Smooth muscle cell (in vitro differentiated cells): ENCODE results near the gene PTP4A1. TPM values are rescaled to one million over a fixed set of nuclear protein-coding genes. Genes with fewer than 3 reads are reported as not detected.
A peak's percentile ranks its signal among the peaks of the same experiment; 100 is the strongest.

ENCODE experiments used
- DNase-seq: peaks from one replicate; lab custom pipeline; 2025; ENCODE audit not compliant: unreplicated experiment; lab: John Stamatoyannopoulos, UW
- H2AFZ ChIP-seq: fragments of 200-600 bp; sonication (generic); 2 replicates; pipeline ENCODE4 v1.6.0; 2016; ENCODE audit warnings: antibody characterized with exemption, low read depth, mild to moderate bottlenecking
- H3F3A ChIP-seq: fragments of 200-600 bp; sonication (generic); 2 replicates; pipeline ENCODE4 v1.6.0; 2017; ENCODE audit warnings: antibody characterized with exemption, low read depth
- H3K27ac ChIP-seq: fragments of 200-600 bp; sonication (generic); 2 replicates; pipeline ENCODE4 v1.5.1; 2016; ENCODE audit warnings: low read depth, mild to moderate bottlenecking
- H3K27me3 ChIP-seq: fragments of 200-600 bp; sonication (generic); 2 replicates; pipeline ENCODE4 v1.6.1; 2016; ENCODE audit warnings: low read depth, mild to moderate bottlenecking
- H3K36me3 ChIP-seq: fragments of 200-600 bp; sonication (generic); 2 replicates; pipeline ENCODE4 v1.5.1; 2016; ENCODE audit warnings: low read depth
- H3K4me1 ChIP-seq: fragments of 200-600 bp; sonication (generic); 2 replicates; pipeline ENCODE4 v1.5.1; 2016; ENCODE audit warnings: low read depth
- H3K4me2 ChIP-seq: fragments of 200-600 bp; sonication (generic); 2 replicates; pipeline ENCODE4 v1.6.0; 2016; ENCODE audit warnings: mild to moderate bottlenecking
- H3K4me3 ChIP-seq: fragments of 200-600 bp; sonication (generic); 2 replicates; pipeline ENCODE4 v1.5.1; 2016; ENCODE audit warnings: mild to moderate bottlenecking
- H3K79me2 ChIP-seq: fragments of 200-600 bp; sonication (generic); 2 replicates; pipeline ENCODE4 v1.6.0; 2016; ENCODE audit warnings: low read depth, mild to moderate bottlenecking
- H3K9ac ChIP-seq: fragments of 200-600 bp; sonication (generic); 2 replicates; pipeline ENCODE4 v1.6.0; 2016; ENCODE audit warnings: low read depth
- H3K9me3 ChIP-seq: fragments of 200-600 bp; sonication (generic); replicated peaks from 2 replicates; pipeline ENCODE4 v1.5.1; 2016; ENCODE audit warnings: low read depth
- H4K20me1 ChIP-seq: fragments of 200-600 bp; sonication (generic); 2 replicates; pipeline ENCODE4 v1.6.0; 2016; ENCODE audit warnings: low read depth
- WGBS: methylation state at CpG from one replicate; pipeline ENCODE4 v1.1.7; 2016; ENCODE audit warnings: low lambda C conversion rate; 5-methylcytosine and 5-hydroxymethylcytosine counted together
- polyA plus RNA-seq: library from polyadenylated mRNA; unstranded; fragments of >200 nt; fragmentation: Nextera tagmentation; extraction: Ambion mirVana; gene quantifications from 2 replicates; pipeline ENCODE4 v1.2.1, GENCODE V29; 2016
- total RNA-seq: library from RNA; depleted of rRNA; stranded (reverse); fragments of >200 nt; gene quantifications from 2 replicates; pipeline ENCODE4 v1.2.3, GENCODE V29; 2014
- TF ChIP-seq, protein P1 (sequence below): fragments of 200-600 bp; sonication (generic); IDR thresholded peaks from 2 replicates; pipeline ENCODE4 v1.5.1; 2017; ENCODE audit warnings: borderline replicate concordance, mild to moderate bottlenecking, antibody characterized with exemption; ENCODE audit not compliant: insufficient read depth, poor library complexity, severe bottlenecking

Gene PTP4A1
- total and polyA plus RNA-seq, 2 experiments from 2014 or later, result 98.8 to 147 TPM

DNA sequence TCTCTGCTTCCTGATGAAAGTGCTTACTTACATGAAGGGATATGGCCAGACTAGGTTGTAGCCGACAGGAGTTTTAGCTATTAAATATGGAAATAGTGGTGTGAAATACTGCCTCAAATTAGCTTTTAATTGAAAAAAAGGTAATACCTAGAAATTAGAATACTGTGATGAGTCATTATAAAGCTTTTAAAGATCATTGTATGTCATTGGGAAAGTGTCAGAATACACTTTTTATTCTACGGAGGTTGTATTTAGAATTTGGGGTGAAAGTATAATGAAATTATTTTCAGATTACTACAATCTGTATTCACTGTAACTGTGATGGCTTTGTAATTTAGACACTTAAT lies 2.2 kb downstream of the PTP4A1 start:
- Histone ChIP-seq H3F3A (peaks cover 26% of the 10 kb centered on the region), H2AFZ (no peak overlapping the region), H3K79me2 (peaks cover 72% of the 10 kb centered on the region), H3K9me3 (no peaks in the 10 kb centered on the region), H3K4me3 (peak overlapping the region; percentile 100), H3K4me1 (peaks cover 27% of the 10 kb centered on the region), H3K27me3 (no peaks in the 10 kb centered on the region), H3K36me3 (peaks cover 29% of the 10 kb centered on the region), H3K27ac (peak overlapping the region; percentile 99), H3K4me2 (peak overlapping the region; percentile 87), H4K20me1 (peaks cover 71% of the 10 kb centered on the region), H3K9ac (peak overlapping the region; percentile 100)
- 47% methylated on average over 2 of the region's 2 CpGs for WGBS
- TF ChIP-seq, protein P1, sequence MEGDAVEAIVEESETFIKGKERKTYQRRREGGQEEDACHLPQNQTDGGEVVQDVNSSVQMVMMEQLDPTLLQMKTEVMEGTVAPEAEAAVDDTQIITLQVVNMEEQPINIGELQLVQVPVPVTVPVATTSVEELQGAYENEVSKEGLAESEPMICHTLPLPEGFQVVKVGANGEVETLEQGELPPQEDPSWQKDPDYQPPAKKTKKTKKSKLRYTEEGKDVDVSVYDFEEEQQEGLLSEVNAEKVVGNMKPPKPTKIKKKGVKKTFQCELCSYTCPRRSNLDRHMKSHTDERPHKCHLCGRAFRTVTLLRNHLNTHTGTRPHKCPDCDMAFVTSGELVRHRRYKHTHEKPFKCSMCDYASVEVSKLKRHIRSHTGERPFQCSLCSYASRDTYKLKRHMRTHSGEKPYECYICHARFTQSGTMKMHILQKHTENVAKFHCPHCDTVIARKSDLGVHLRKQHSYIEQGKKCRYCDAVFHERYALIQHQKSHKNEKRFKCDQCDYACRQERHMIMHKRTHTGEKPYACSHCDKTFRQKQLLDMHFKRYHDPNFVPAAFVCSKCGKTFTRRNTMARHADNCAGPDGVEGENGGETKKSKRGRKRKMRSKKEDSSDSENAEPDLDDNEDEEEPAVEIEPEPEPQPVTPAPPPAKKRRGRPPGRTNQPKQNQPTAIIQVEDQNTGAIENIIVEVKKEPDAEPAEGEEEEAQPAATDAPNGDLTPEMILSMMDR, result no peak
- no peak for DNase-seq

- TF ChIP-seq, protein P1, result no peak
- no peak for DNase-seq
- Histone ChIP-seq H3K9me3 (no peaks in the 10 kb centered on the region), H4K20me1 (peaks cover 88% of the 10 kb centered on the region), H3K4me2 (peak overlapping the region; percentile 87), H3F3A (peaks cover 41% of the 10 kb centered on the region), H3K9ac (no peak overlapping the region), H3K79me2 (peaks cover 83% of the 10 kb centered on the region), H3K4me3 (peak overlapping the region; percentile 100), H3K27me3 (no peaks in the 10 kb centered on the region), H3K27ac (peak overlapping the region; percentile 37), H2AFZ (no peak overlapping the region), H3K36me3 (peaks cover 46% of the 10 kb centered on the region), H3K4me1 (peaks cover 22% of the 10 kb centered on the region)
- WGBS, result 88% methylated on average over 3 of the region's 3 CpGs
Observed at GRCh38 chr6:63576147-63576772, 4.0 kb downstream of the PTP4A1 start.

DNA sequence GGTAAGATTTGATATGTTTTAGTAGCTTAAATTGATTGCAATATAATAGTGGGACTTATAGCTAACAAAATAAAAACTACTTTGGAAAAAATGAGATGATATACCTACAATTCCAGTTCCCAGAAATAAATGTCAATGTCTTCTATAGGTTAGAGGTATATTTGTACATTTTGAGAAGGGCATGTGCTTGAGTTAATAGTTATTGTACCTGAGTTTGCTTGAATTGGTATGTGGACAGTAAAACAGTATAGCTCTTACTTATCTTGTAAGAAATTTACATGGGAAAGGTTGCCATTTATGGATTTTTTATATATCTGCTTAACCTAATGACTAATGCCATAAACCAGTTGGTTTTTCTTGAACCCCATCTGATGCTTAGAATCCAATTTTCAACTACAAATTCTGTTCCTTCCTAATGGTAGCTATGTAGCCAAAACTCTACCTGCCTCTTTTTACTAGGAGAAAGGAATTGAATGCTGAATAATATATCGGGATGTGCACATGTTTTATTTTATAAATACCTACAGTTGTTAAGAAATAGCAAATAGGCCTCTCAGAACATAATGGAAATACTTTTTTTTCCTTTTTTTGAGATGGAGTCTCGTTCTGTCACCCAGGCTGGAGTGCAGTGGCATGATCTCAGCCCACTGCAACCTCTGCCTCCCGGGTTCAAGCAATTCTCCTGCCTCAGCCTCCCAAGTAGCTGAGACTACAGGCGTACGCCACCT lies 4.9 kb downstream of the PTP4A1 start:
- WGBS, result 93% methylated on average over 5 of the region's 5 CpGs

More for the DNA sequence above, 4.9 kb downstream of the PTP4A1 start:
- no peak overlapping the region for H3K9ac ChIP-seq
- peak overlapping the region; percentile 37 for H3K27ac ChIP-seq
- peaks cover 83% of the 10 kb centered on the region for H3K79me2 ChIP-seq
- peaks cover 18% of the 10 kb centered on the region for H3K4me1 ChIP-seq
- peaks cover 53% of the 10 kb centered on the region for H3K36me3 ChIP-seq
- H2AFZ ChIP-seq, result no peak overlapping the region
- peak overlapping the region; percentile 100 for H3K4me3 ChIP-seq
- peaks cover 97% of the 10 kb centered on the region for H4K20me1 ChIP-seq
- TF ChIP-seq, protein P1, result no peak
- H3K4me2 ChIP-seq, result peak overlapping the region; percentile 87
- DNase-seq, result no peak
- no peaks in the 10 kb centered on the region for H3K27me3 ChIP-seq
- no peaks in the 10 kb centered on the region for H3K9me3 ChIP-seq
- peaks cover 46% of the 10 kb centered on the region for H3F3A ChIP-seq
